CD4-positive, alpha-beta memory T cell (primary cell): ENCODE results near the gene DPYSL5. TPM values are rescaled to one million over a fixed set of nuclear protein-coding genes. Genes with fewer than 3 reads are reported as not detected.

Source experiments
- CTCF ChIA-PET: fragments of 350-600 bp; sonication (Branson Sonifier 250); formaldehyde crosslinking; loops from one replicate; lab custom pipeline; 2021; ENCODE audit warnings: inconsistent platforms; ENCODE audit not compliant: partially characterized antibody; lab: Charles Lee
- POLR2A ChIA-PET: fragments of 350-600 bp; sonication (Branson Sonifier 250); formaldehyde crosslinking; loops from one replicate; lab custom pipeline; 2021; ENCODE audit not compliant: partially characterized antibody; lab: Charles Lee
- DNase-seq, 5 donors: peaks; one replicate each; pipeline versions ENCODE4 v3.0.0 to v3.0.0-alpha.2; 2020 to 2022; ENCODE audit warnings: mixed read lengths in 1 of 5
- H3K27ac ChIP-seq: one replicate; pipeline ENCODE4 v1.7.0; 2013; ENCODE audit warnings: low read depth, low read length
- H3K27me3 ChIP-seq: 2 replicates; pipeline ENCODE4 v1.7.0; 2013; ENCODE audit warnings: mild to moderate bottlenecking, low read length, moderate library complexity; ENCODE audit not compliant: insufficient read depth
- H3K36me3 ChIP-seq: 2 replicates; pipeline ENCODE4 v1.7.0; 2013; ENCODE audit warnings: mild to moderate bottlenecking, low read length, moderate library complexity; ENCODE audit not compliant: insufficient read depth
- H3K4me1 ChIP-seq: 2 replicates; pipeline ENCODE4 v1.7.0; 2013; ENCODE audit warnings: mild to moderate bottlenecking, low read length, moderate library complexity; ENCODE audit not compliant: insufficient read depth
- H3K4me3 ChIP-seq, 2 donors: one replicate each; pipeline ENCODE4 v1.7.0; 2013; ENCODE audit warnings: low read length in 2 of 2, mild to moderate bottlenecking in 1 of 2
- H3K9me3 ChIP-seq, 2 donors: one replicate each; pipeline ENCODE4 v1.7.0; 2013; ENCODE audit warnings: low read length in 2 of 2, control low read depth in 1 of 2; ENCODE audit not compliant: control insufficient read depth in 1 of 2
- H3K27ac Mint-ChIP-seq, 7 donors: one replicate each; pipeline ENCODE4 v1.8.0; 2020 to 2021; ENCODE audit warnings: mixed read lengths in 7 of 7, mild to moderate bottlenecking in 6 of 7, inconsistent platforms in 3 of 7, moderate library complexity in 3 of 7
- H3K27me3 Mint-ChIP-seq, 2 donors: one replicate each; pipeline ENCODE4 v1.8.0; 2020 to 2021; ENCODE audit warnings: mixed read lengths in 2 of 2
- H3K36me3 Mint-ChIP-seq, 2 donors: one replicate each; pipeline ENCODE4 v1.8.0; 2020 to 2021; ENCODE audit warnings: mixed read lengths in 2 of 2, inconsistent platforms in 1 of 2, mild to moderate bottlenecking in 1 of 2
- H3K4me1 Mint-ChIP-seq, 4 donors: one replicate each; pipeline ENCODE4 v1.8.0; 2020 to 2021; ENCODE audit warnings: mixed read lengths in 4 of 4, mild to moderate bottlenecking in 1 of 4
- H3K4me3 Mint-ChIP-seq, 8 donors: one replicate each; pipeline ENCODE4 v1.8.0; 2020 to 2021; ENCODE audit warnings: mixed read lengths in 8 of 8, mild to moderate bottlenecking in 7 of 8, moderate library complexity in 6 of 8, inconsistent platforms in 3 of 8
- H3K9me3 Mint-ChIP-seq, 8 donors: one replicate each; pipeline ENCODE4 v1.8.0; 2020 to 2021; ENCODE audit warnings: mixed read lengths in 8 of 8, mild to moderate bottlenecking in 5 of 8, inconsistent platforms in 3 of 8, moderate library complexity in 1 of 8
- intact Hi-C: fragments of 100-400 bp; cut with micrococcal nuclease; formaldehyde crosslinking; loops from one replicate; pipeline ENCODE4 v1.15.1; 2023
- polyA plus RNA-seq, 2 donors: library from polyadenylated mRNA; unstranded; fragments of 300-500 nt; fragmentation: Illumina TruSeq; gene quantifications; one replicate each; pipeline ENCODE4 v1.2.3, GENCODE V29; 2021
- total RNA-seq, 2 experiments: library from RNA; stranded (reverse); gene quantifications; one replicate each; pipeline ENCODE4 v1.2.3, GENCODE V29; 2021

The DPYSL5 gene
- total and polyA plus RNA-seq, 4 experiments from 2014 or later = not detected

DNA sequence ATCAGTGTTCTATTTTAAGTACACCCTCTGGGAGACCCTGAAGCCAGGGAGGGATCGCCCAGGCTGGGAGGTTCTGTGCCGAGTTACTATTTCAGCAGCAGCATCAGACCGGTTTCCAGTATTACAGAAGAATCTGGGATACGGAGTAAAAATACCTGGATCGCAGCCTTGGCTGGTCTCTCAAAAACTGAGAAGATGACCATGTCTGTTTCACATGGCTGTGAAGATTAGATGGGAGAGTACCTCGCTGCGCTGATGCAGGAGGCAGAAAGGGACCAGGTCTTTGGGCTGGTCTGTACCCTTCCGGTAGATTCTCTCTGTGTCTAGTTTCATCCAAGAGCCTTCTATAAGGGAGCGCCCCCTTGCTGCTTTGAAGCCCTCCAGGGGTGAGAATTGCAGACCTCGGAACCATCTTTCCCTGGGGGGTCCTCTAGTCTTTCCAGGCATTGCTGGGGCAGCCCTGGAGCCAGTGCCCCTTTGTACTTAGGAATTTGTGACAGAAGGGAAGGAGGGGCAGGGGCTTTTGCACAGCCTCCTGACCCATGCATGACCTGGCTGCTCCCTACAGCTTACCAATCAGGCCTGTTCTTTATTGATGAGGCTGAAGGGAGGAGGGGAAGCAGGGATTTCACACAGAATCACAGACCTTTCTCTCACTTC lies 66.2 kb downstream of the DPYSL5 start:
- Histone ChIP-seq H3K27me3 (peaks cover 10% of the 10 kb centered on the region), H3K27ac (no peak overlapping the region), H3K4me3 (no peak overlapping the region), H3K36me3 (no peaks in the 10 kb centered on the region), H3K4me1 (no peaks in the 10 kb centered on the region), H3K9me3 (no peaks in the 10 kb centered on the region)
- ChIA-PET CTCF (no interaction called here), POLR2A (no interaction called here)
- H3K4me3 Mint-ChIP-seq = no peak overlapping the region
- H3K36me3 Mint-ChIP-seq = no peaks in the 10 kb centered on the region
- H3K27ac Mint-ChIP-seq = no peak overlapping the region
- peaks cover 12 to 13% of the 10 kb centered on the region in 2 donors for H3K27me3 Mint-ChIP-seq
- DNase-seq = no peak
- intact Hi-C loops = no loop called here
- no peaks in the 10 kb centered on the region for H3K4me1 Mint-ChIP-seq
- no peaks in the 10 kb centered on the region for H3K9me3 Mint-ChIP-seq

DNA sequence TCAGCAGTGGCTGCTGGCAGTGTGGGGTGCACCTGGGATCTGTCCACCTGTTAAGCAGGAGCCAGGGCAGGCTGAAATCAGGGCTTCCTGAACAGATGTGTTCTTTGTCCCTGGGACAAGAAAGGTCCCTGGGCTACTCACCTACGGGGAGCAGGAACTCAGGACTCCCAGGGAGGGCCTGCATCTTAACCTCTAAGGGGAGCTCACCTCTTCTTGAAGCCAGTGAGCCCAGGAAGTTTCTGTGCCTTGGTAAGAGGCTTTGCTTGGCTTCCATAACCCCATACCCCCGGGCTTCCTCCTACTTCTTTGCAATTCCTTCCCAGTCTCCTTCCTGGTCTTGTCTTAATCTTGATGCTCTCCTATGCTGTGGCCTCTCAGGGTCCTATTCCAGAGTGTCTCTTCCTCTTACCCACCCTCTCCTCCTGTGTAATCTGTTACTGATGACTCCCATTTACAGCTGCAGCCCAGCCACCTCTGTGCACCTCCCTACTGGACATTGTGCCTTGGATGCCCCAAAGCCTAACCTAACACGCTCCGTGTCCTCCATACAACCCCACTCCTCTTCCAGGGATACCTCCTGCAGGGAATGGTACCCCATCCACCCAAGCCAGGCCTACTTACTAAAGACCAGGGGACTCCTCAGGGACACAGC lies 66.9 kb downstream of the DPYSL5 start:
- intact Hi-C loops = no loop called here
- DNase-seq = no peak
- H3K4me1 ChIP-seq = no peaks in the 10 kb centered on the region

DNA sequence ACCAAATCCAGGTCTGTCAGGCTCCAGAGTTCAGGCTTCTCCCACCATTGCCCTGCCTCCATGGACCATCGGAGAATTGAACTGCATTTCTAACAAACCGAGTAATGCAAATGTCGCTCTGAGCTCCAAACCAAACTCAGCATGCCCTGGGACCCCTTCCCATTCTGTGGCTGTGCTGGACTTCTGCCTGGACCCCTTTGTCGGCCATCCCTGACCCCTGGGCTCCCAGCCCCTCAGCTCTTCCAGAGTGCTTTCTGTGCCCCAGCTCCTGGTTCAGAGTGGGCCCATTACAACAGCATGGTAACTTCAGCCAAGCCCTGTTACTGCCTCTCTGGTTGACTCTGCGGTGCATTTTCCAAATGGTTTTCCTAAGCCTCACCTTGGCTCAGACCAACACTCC lies 67.4 kb downstream of the DPYSL5 start:
- peaks cover 10% of the 10 kb centered on the region for H3K27me3 ChIP-seq
- peaks cover 9 to 14% of the 10 kb centered on the region in 2 donors for H3K27me3 Mint-ChIP-seq
- no peaks in the 10 kb centered on the region for H3K36me3 ChIP-seq
- H3K27ac ChIP-seq = no peak overlapping the region
- DNase-seq = no peak
- no peaks in the 10 kb centered on the region for H3K4me1 Mint-ChIP-seq
- no peaks in the 10 kb centered on the region for H3K36me3 Mint-ChIP-seq
- intact Hi-C loops = no loop called here
- POLR2A ChIA-PET = no interaction called here
- H3K9me3 Mint-ChIP-seq = no peaks in the 10 kb centered on the region
- no peaks in the 10 kb centered on the region for H3K9me3 ChIP-seq
- no peak overlapping the region for H3K4me3 Mint-ChIP-seq
- H3K4me1 ChIP-seq = no peaks in the 10 kb centered on the region
- CTCF ChIA-PET = no interaction called here
- no peak overlapping the region for H3K27ac Mint-ChIP-seq
- H3K4me3 ChIP-seq = no peak overlapping the region

More for the DNA sequence above, 66.9 kb downstream of the DPYSL5 start:
- H3K27ac ChIP-seq = no peak overlapping the region
- Mint-ChIP-seq H3K4me3 (no peak overlapping the region), H3K27me3 (peaks cover 10 to 14% of the 10 kb centered on the region in 2 donors), H3K27ac (no peak overlapping the region), H3K36me3 (no peaks in the 10 kb centered on the region), H3K9me3 (no peaks in the 10 kb centered on the region), H3K4me1 (no peaks in the 10 kb centered on the region)
- no peaks in the 10 kb centered on the region for H3K9me3 ChIP-seq
- peaks cover 10% of the 10 kb centered on the region for H3K27me3 ChIP-seq
- no peaks in the 10 kb centered on the region for H3K36me3 ChIP-seq
- H3K4me3 ChIP-seq = no peak overlapping the region
- ChIA-PET CTCF (no interaction called here), POLR2A (no interaction called here)

DNA sequence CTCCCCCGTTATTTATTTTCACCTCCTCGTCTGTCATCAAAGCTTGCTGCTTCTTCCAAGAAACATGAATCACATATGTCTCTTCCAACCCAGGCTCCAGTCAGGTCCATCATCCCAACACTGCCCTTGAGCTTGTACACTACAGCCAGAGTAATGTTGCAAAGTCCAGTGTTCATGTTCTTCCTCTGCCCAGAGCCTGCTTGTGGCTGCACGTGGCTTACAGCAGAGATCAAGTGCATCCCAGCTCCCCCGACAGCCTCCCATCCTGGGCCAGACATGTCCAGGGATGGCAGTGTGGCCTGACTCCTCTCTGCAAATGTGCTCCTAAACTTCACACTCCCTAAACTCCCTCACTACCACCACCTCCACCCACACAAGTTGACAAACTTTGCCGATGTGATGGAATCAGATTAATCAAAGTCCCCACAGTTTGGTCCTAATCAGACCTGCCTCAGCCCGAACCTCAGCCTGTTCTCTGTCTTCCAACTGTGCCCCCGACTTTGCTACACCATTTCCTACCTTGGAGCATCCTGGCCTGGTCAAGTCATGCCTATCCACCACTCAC lies 68.3 kb downstream of the DPYSL5 start:
- Histone ChIP-seq H3K4me1 (no peaks in the 10 kb centered on the region), H3K9me3 (no peaks in the 10 kb centered on the region), H3K27ac (no peak overlapping the region), H3K36me3 (no peaks in the 10 kb centered on the region), H3K4me3 (no peak overlapping the region), H3K27me3 (peaks cover 10% of the 10 kb centered on the region)
- no peak for DNase-seq
- H3K4me3 Mint-ChIP-seq = no peak overlapping the region
- intact Hi-C loops = no loop called here
- H3K27me3 Mint-ChIP-seq = peaks cover 9 to 14% of the 10 kb centered on the region in 2 donors
- no peaks in the 10 kb centered on the region for H3K4me1 Mint-ChIP-seq
- H3K27ac Mint-ChIP-seq = no peak overlapping the region
- no peaks in the 10 kb centered on the region for H3K36me3 Mint-ChIP-seq
- H3K9me3 Mint-ChIP-seq = no peaks in the 10 kb centered on the region
- CTCF ChIA-PET = interaction anchor here (1.0 kb wide), 1 partner anchor 45 kb away, joined by 3 read pairs; no protein-coding TSS in a partner anchor
- POLR2A ChIA-PET = no interaction called here

DNA sequence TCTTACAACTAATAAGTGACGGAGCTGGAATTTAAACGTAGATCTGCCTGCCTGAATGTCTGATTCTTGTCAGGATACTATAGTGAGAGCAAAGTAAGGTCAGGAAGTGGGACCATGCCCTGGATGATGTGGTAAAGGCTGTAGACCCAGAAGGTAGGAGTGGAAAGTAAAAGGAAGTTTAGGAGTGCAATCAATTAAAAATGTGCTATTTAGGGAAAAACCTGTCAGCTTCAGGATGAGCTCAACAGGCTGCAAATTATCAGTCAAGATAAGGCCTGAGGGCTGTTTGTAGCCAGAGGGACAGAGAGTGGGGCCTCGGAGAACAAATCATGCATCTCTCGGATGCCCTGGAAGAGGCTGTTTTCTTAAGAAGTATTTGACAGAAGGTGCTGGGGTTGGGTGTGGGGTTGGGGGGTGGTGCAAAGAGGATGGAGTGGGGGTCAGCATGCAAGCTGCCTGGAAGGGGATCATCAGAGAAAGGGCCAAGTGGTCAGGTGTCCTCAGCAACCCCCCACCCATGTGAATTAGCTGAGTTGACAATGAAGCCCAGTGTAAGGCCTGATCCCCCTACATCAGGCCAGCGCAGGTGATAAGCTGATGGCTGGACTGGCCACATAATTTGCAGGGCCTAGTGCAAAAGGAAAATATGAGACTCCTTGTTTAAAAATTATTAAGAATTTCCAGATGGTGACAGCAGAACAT lies 69.4 kb downstream of the DPYSL5 start:
- no peaks in the 10 kb centered on the region for H3K36me3 Mint-ChIP-seq
- no peaks in the 10 kb centered on the region for H3K4me1 ChIP-seq
- peaks cover 0 to under 1% (median under 1%) of the 10 kb centered on the region in 4 donors for H3K4me1 Mint-ChIP-seq
- no peak overlapping the region for H3K27ac Mint-ChIP-seq
- no peaks in the 10 kb centered on the region for H3K9me3 Mint-ChIP-seq
- H3K27ac ChIP-seq = no peak overlapping the region
- no peaks in the 10 kb centered on the region for H3K9me3 ChIP-seq
- no peak for DNase-seq
- H3K4me3 Mint-ChIP-seq = no peak overlapping the region
- intact Hi-C loops = no loop called here
- POLR2A ChIA-PET = no interaction called here
- H3K27me3 ChIP-seq = peaks cover 5% of the 10 kb centered on the region
- no peak overlapping the region for H3K4me3 ChIP-seq
- H3K27me3 Mint-ChIP-seq = peaks cover 11 to 23% of the 10 kb centered on the region in 2 donors
- H3K36me3 ChIP-seq = no peaks in the 10 kb centered on the region
- CTCF ChIA-PET = interaction anchor here (0.7 to 1.2 kb wide), 4 partner anchors 10 to 206 kb away, joined by 3 to 4 read pairs (median 3); no protein-coding TSS in a partner anchor

DNA sequence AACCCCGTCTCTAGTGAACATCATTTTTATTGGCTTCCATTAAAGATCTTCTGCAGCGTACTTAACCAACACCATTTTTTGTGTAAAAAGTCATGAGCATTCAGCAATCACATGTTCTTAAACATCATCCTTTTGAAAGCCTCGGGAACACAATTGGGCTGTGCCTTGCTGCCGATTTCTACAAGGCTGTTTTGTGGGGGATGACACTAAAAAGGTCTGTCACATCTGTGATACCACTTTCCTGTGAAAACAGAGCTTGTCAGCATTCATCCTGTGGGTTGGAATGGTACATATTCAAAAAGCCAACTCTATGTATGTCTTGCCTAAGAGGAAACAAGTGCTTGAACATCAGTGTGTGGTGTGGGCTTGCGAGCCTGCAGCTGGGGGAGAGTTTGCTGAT lies 73.4 kb downstream of the DPYSL5 start:
- DNase-seq = no peak
- Mint-ChIP-seq H3K4me1 (peaks cover 2 to 10% (median 7%) of the 10 kb centered on the region in 4 donors), H3K27me3 (peaks cover 2 to 31% of the 10 kb centered on the region in 2 donors), H3K36me3 (no peaks in the 10 kb centered on the region), H3K27ac (no peak overlapping the region), H3K4me3 (no peak overlapping the region), H3K9me3 (no peaks in the 10 kb centered on the region)
- H3K4me3 ChIP-seq = no peak overlapping the region
- CTCF ChIA-PET = interaction anchor here (0.7 to 2.7 kb wide), 4 partner anchors 10 to 75 kb away, joined by 3 to 19 read pairs (median 4); no protein-coding TSS in a partner anchor
- no peaks in the 10 kb centered on the region for H3K9me3 ChIP-seq
- POLR2A ChIA-PET = no interaction called here
- H3K4me1 ChIP-seq = no peaks in the 10 kb centered on the region
- intact Hi-C loops = loop anchor here (5.0 kb wide), 1 partner anchor 74 kb away; the partner anchor contains the start of gene DPYSL5
- H3K27ac ChIP-seq = no peak overlapping the region
- H3K27me3 ChIP-seq = no peaks in the 10 kb centered on the region
- no peaks in the 10 kb centered on the region for H3K36me3 ChIP-seq
